HUDEP-2 (cell line): ENCODE results near the gene SPANXN3.
"Not testable (repeated sequence)": the region's sequence is repeated elsewhere in the genome, so short reads cannot be mapped to it uniquely, and the experiment has no call there.

Experiments used
- DNase-seq, 76 experiments: peaks; one replicate each; lab custom pipeline; 2025; ENCODE audit not compliant: unreplicated experiment in 76 of 76; lab: John Stamatoyannopoulos, UW

The SPANXN3 gene

GRCh38 chrX:143517375-143517774, at the start of gene SPANXN3:
TSS of gene SPANXN3 (minus strand) at chrX:143517475. CDS start at chrX:143517391, 84 bp downstream.
- not testable (repeated sequence) for DNase-seq

- peak in 1 of 76 experiments; percentile 0 for DNase-seq
Measured at GRCh38 chrX:143536176-143536575, 18.9 kb upstream of the SPANXN3 start.

GRCh38 chrX:143502196-143502595, 15.1 kb downstream of the SPANXN3 start:
- DNase-seq = not testable (repeated sequence)

- no peak for DNase-seq
Measured at GRCh38 chrX:143500751-143501150, 16.5 kb downstream of the SPANXN3 start.

GRCh38 chrX:143486105-143486504, 31.2 kb downstream of the SPANXN3 start:
- DNase-seq = no peak

- no peak for DNase-seq
Measured at GRCh38 chrX:143476751-143477150, 40.5 kb downstream of the SPANXN3 start.

- no peak for DNase-seq
Measured at GRCh38 chrX:143472347-143472938, 44.8 kb downstream of the SPANXN3 start.

GRCh38 chrX:143466130-143466529, 51.1 kb downstream of the SPANXN3 start:
- no peak for DNase-seq

- no peak for DNase-seq
Measured at GRCh38 chrX:143462696-143463095, 54.6 kb downstream of the SPANXN3 start.

- no peak for DNase-seq
Measured at GRCh38 chrX:143461606-143462005, 55.7 kb downstream of the SPANXN3 start.
